ENCODE results near the gene MDM2. TPM values are rescaled to one million over a fixed set of nuclear protein-coding genes. Genes with fewer than 3 reads are reported as not detected.

The MDM2 gene
- total RNA-seq, 1 donor from 2014 or later = 75.9 TPM

GRCh38 chr12:68884251-68884650 is 76.3 kb downstream of the MDM2 start:
- TF ChIP-seq POLR2A (IDR thresholded peaks at IDR 0.05) (no peak), POLR2AphosphoS5 (IDR thresholded peaks at IDR 0.05; ENCODE audit: insufficient read depth in 1 of 2, low read depth in 1 of 2) (no peak), CTCF (IDR thresholded peaks at IDR 0.05) (no peak)
- intact Hi-C loops (cut with DNase I) = no loop called here
- Histone ChIP-seq H3K4me3 (no peak overlapping the region), H3K27me3 (no peaks in the 10 kb centered on the region), H3K9me3 (no peaks in the 10 kb centered on the region), H3K27ac (no peak overlapping the region), H3K36me3 (no peaks in the 10 kb centered on the region), H3K4me1 (no peaks in the 10 kb centered on the region)
- DNase-seq (ENCODE audit: extremely low spot score in 2 of 2) = no peak

DNA sequence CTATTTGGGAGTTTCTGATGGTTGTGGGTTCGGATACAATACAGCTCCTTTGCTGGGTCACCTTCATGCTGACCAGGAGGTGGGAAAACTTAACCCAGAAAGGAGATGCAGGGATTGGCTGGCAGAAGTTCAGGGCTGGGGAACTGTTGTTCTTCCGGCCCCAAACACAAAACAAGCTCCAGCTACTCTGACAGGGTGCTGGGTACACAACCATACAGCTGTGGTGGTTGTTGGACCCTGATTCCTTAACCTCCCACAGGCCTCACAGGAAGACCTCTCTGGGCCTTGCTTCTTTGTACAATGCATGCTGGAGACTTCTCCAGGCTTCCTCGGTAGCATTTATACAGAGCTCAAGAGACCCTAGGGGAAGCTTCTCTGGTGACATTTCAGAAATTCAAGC is 77.4 kb downstream of the MDM2 start:
- TF ChIP-seq POLR2A (IDR thresholded peaks at IDR 0.05) = no peak
- TF ChIP-seq CTCF (IDR thresholded peaks at IDR 0.05) = no peak
- TF ChIP-seq POLR2AphosphoS5 (IDR thresholded peaks at IDR 0.05; ENCODE audit: insufficient read depth in 1 of 2, low read depth in 1 of 2) = no peak
- Histone ChIP-seq H3K36me3 (no peaks in the 10 kb centered on the region), H3K9me3 (no peaks in the 10 kb centered on the region), H3K4me1 (no peaks in the 10 kb centered on the region), H3K4me3 (no peak overlapping the region), H3K27ac (no peak overlapping the region), H3K27me3 (no peaks in the 10 kb centered on the region)
- intact Hi-C loops (cut with DNase I) = no loop called here
- no peak for DNase-seq (ENCODE audit: extremely low spot score in 2 of 2)

- intact Hi-C loops (cut with DNase I) = no loop called here
- DNase-seq (ENCODE audit: extremely low spot score in 2 of 2) = no peak
- no peak overlapping the region for H3K27ac ChIP-seq
- no peaks in the 10 kb centered on the region for H3K4me1 ChIP-seq
- H3K27me3 ChIP-seq = no peaks in the 10 kb centered on the region
- H3K9me3 ChIP-seq = no peaks in the 10 kb centered on the region
- H3K36me3 ChIP-seq = no peaks in the 10 kb centered on the region
- H3K4me3 ChIP-seq = no peak overlapping the region
- no peak for TF ChIP-seq CTCF (IDR thresholded peaks at IDR 0.05)
- TF ChIP-seq POLR2AphosphoS5 (IDR thresholded peaks at IDR 0.05; ENCODE audit: insufficient read depth in 1 of 2, low read depth in 1 of 2) = no peak
- TF ChIP-seq POLR2A (IDR thresholded peaks at IDR 0.05) = no peak
These were observed 78.9 kb downstream of the MDM2 start for GRCh38 chr12:68886636-68887572.

DNA sequence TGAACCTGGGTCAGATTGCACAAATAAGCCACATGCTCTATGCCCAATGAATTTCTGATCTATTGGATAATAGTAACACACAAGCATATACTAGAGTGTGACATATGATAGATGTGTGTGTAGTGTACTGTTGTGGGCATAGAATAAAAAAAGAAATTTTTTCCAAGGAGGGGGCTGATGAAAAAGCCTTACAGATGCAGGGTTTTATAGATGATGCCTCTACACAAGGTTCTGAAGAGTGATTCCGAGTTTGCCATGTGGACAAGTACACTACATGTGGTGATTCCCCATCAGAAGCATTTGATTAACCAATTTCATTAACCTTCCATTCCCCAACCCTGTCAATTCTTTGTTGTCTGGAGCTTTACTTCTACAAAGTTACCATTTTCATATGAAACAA is 79.7 kb downstream of the MDM2 start:
- no peak for DNase-seq (ENCODE audit: extremely low spot score in 2 of 2)
- H3K36me3 ChIP-seq = no peaks in the 10 kb centered on the region
- no peaks in the 10 kb centered on the region for H3K4me1 ChIP-seq
- H3K9me3 ChIP-seq = no peaks in the 10 kb centered on the region
- intact Hi-C loops (cut with DNase I) = no loop called here
- no peak for TF ChIP-seq POLR2A (IDR thresholded peaks at IDR 0.05)
- no peak for TF ChIP-seq CTCF (IDR thresholded peaks at IDR 0.05)
- TF ChIP-seq POLR2AphosphoS5 (IDR thresholded peaks at IDR 0.05; ENCODE audit: insufficient read depth in 1 of 2, low read depth in 1 of 2) = no peak
- no peak overlapping the region for H3K27ac ChIP-seq
- no peak overlapping the region for H3K4me3 ChIP-seq
- H3K27me3 ChIP-seq = no peaks in the 10 kb centered on the region

DNA sequence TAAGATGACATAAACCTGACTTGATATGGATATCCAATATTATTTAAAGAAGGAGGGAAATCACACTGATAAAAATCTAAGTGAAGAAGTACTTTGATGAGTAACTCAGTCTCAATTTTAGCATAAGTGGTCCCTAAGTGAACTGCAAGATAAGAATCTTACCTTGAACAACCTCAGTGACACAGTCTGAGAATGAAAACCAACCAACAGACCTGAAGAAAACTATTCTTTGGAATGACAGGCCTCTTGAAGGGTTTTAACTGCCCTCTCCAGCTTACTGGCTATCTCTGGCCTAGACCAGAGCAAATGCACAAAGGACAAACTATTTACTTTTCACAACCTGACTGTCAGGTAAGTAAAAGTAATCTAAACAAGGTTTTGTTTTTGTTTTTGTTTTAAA is 80.3 kb downstream of the MDM2 start:
- no peak overlapping the region for H3K27ac ChIP-seq

More for the DNA sequence above, 80.3 kb downstream of the MDM2 start:
- no peak for DNase-seq (ENCODE audit: extremely low spot score in 2 of 2)
- H3K36me3 ChIP-seq = no peaks in the 10 kb centered on the region
- no peaks in the 10 kb centered on the region for H3K27me3 ChIP-seq
- TF ChIP-seq POLR2AphosphoS5 (IDR thresholded peaks at IDR 0.05; ENCODE audit: insufficient read depth in 1 of 2, low read depth in 1 of 2) (no peak), POLR2A (IDR thresholded peaks at IDR 0.05) (no peak), CTCF (IDR thresholded peaks at IDR 0.05) (no peak)
- H3K4me1 ChIP-seq = no peaks in the 10 kb centered on the region
- no peak overlapping the region for H3K4me3 ChIP-seq
- intact Hi-C loops (cut with DNase I) = no loop called here
- H3K9me3 ChIP-seq = no peaks in the 10 kb centered on the region

Measured in vagina (tissue), 2 donors.